BLaER1 (cell line): ENCODE measurements around the gene TMEM243.

Experiments
- H3K27ac ChIP-seq: shearing (Covaris generic); formaldehyde crosslinking; 2 replicates; pipeline ENCODE4 v1.8.1; 2022
- H3K27me3 ChIP-seq: shearing (Covaris generic); formaldehyde crosslinking; 2 replicates; pipeline ENCODE4 v1.8.1; 2022
- H3K36me3 ChIP-seq: shearing (Covaris generic); formaldehyde crosslinking; 2 replicates; pipeline ENCODE4 v1.8.1; 2022
- H3K4me1 ChIP-seq: shearing (Covaris generic); formaldehyde crosslinking; 2 replicates; pipeline ENCODE4 v1.8.1; 2022
- H3K4me2 ChIP-seq: shearing (Covaris generic); formaldehyde crosslinking; 2 replicates; pipeline ENCODE4 v1.8.1; 2022
- H3K4me3 ChIP-seq: shearing (Covaris generic); formaldehyde crosslinking; 2 replicates; pipeline ENCODE4 v1.8.1; 2022
- H3K9ac ChIP-seq: shearing (Covaris generic); formaldehyde crosslinking; 2 replicates; pipeline ENCODE4 v1.8.1; 2022
- H3K9me3 ChIP-seq: shearing (Covaris generic); formaldehyde crosslinking; 2 replicates; pipeline ENCODE4 v1.8.1; 2022
- H4K20me1 ChIP-seq: shearing (Covaris generic); formaldehyde crosslinking; 2 replicates; pipeline ENCODE4 v1.8.1; 2022
- Cebpa-rat ChIP-seq: shearing (Covaris generic); IDR thresholded peaks from 2 replicates; pipeline ENCODE4 v1.8.1; 2022

The TMEM243 gene

GRCh38 chr7:87199700-87200450 is 19.7 kb downstream of the TMEM243 start:
- Histone ChIP-seq H3K27ac (no peak overlapping the region), H3K9me3 (peaks cover 22% of the 10 kb centered on the region), H3K9ac (no peak overlapping the region), H4K20me1 (peaks cover 99% of the 10 kb centered on the region), H3K4me1 (no peaks in the 10 kb centered on the region), H3K36me3 (peaks cover 96% of the 10 kb centered on the region), H3K27me3 (no peaks in the 10 kb centered on the region), H3K4me3 (no peak overlapping the region), H3K4me2 (no peak overlapping the region)
- TF ChIP-seq Cebpa-rat = no peak

GRCh38 chr7:87199241-87199640 is 20.3 kb downstream of the TMEM243 start:
- Histone ChIP-seq H3K4me1 (no peaks in the 10 kb centered on the region), H3K27me3 (no peaks in the 10 kb centered on the region), H3K9ac (no peak overlapping the region), H4K20me1 (peaks cover 99% of the 10 kb centered on the region), H3K27ac (no peak overlapping the region), H3K36me3 (peaks cover 96% of the 10 kb centered on the region), H3K4me2 (no peak overlapping the region), H3K9me3 (peaks cover 16% of the 10 kb centered on the region), H3K4me3 (no peak overlapping the region)
- TF ChIP-seq Cebpa-rat = no peak

GRCh38 chr7:87193912-87194311 is 25.6 kb downstream of the TMEM243 start:
- no peaks in the 10 kb centered on the region for H3K9me3 ChIP-seq
- H3K9ac ChIP-seq = no peak overlapping the region
- H3K36me3 ChIP-seq = peaks cover 94% of the 10 kb centered on the region
- TF ChIP-seq Cebpa-rat = no peak
- peaks cover 94% of the 10 kb centered on the region for H4K20me1 ChIP-seq
- no peaks in the 10 kb centered on the region for H3K27me3 ChIP-seq
- no peak overlapping the region for H3K4me3 ChIP-seq
- H3K27ac ChIP-seq = no peak overlapping the region
- no peak overlapping the region for H3K4me2 ChIP-seq
- H3K4me1 ChIP-seq = no peaks in the 10 kb centered on the region

- Histone ChIP-seq H3K9ac (no peak overlapping the region), H3K4me1 (no peaks in the 10 kb centered on the region), H3K9me3 (no peaks in the 10 kb centered on the region), H4K20me1 (peaks cover 84% of the 10 kb centered on the region), H3K27me3 (no peaks in the 10 kb centered on the region), H3K36me3 (peaks cover 96% of the 10 kb centered on the region), H3K4me2 (no peak overlapping the region), H3K27ac (no peak overlapping the region), H3K4me3 (no peak overlapping the region)
- TF ChIP-seq Cebpa-rat = no peak
Measured at GRCh38 chr7:87192784-87193487, 26.6 kb downstream of the TMEM243 start.

- TF ChIP-seq Cebpa-rat = no peak
- no peak overlapping the region for H3K9ac ChIP-seq
- no peak overlapping the region for H3K4me3 ChIP-seq
- H3K27me3 ChIP-seq = no peaks in the 10 kb centered on the region
- peaks cover 98% of the 10 kb centered on the region for H3K36me3 ChIP-seq
- H3K9me3 ChIP-seq = no peaks in the 10 kb centered on the region
- H3K4me2 ChIP-seq = no peak overlapping the region
- H3K27ac ChIP-seq = no peak overlapping the region
- peaks cover 70% of the 10 kb centered on the region for H4K20me1 ChIP-seq
- H3K4me1 ChIP-seq = no peaks in the 10 kb centered on the region
Measured at GRCh38 chr7:87190783-87191182, 28.7 kb downstream of the TMEM243 start.

GRCh38 chr7:87188930-87189329 is 30.6 kb downstream of the TMEM243 start:
- Histone ChIP-seq H3K4me2 (no peak overlapping the region), H3K9me3 (no peaks in the 10 kb centered on the region), H3K9ac (no peak overlapping the region), H3K27me3 (no peaks in the 10 kb centered on the region), H3K27ac (no peak overlapping the region), H3K4me1 (no peaks in the 10 kb centered on the region), H3K36me3 (peaks cover 96% of the 10 kb centered on the region), H4K20me1 (peaks cover 51% of the 10 kb centered on the region), H3K4me3 (no peak overlapping the region)
- TF ChIP-seq Cebpa-rat = no peak

- H3K36me3 ChIP-seq = peaks cover 97% of the 10 kb centered on the region
- H3K27me3 ChIP-seq = no peaks in the 10 kb centered on the region
- H3K9ac ChIP-seq = no peak overlapping the region
- peaks cover 33% of the 10 kb centered on the region for H4K20me1 ChIP-seq
- H3K4me2 ChIP-seq = no peak overlapping the region
- no peaks in the 10 kb centered on the region for H3K9me3 ChIP-seq
- TF ChIP-seq Cebpa-rat = no peak
- H3K27ac ChIP-seq = no peak overlapping the region
- H3K4me1 ChIP-seq = no peaks in the 10 kb centered on the region
- no peak overlapping the region for H3K4me3 ChIP-seq
Measured at GRCh38 chr7:87187120-87187519, 32.4 kb downstream of the TMEM243 start.

- peaks cover 88% of the 10 kb centered on the region for H3K36me3 ChIP-seq
Measured at GRCh38 chr7:87179180-87179579, 40.4 kb downstream of the TMEM243 start.

GRCh38 chr7:87178320-87178719 is 41.2 kb downstream of the TMEM243 start:
- H3K4me3 ChIP-seq = no peak overlapping the region
- no peaks in the 10 kb centered on the region for H3K9me3 ChIP-seq
- no peaks in the 10 kb centered on the region for H3K27me3 ChIP-seq
- H3K4me1 ChIP-seq = no peaks in the 10 kb centered on the region
- H3K36me3 ChIP-seq = peaks cover 87% of the 10 kb centered on the region
- H4K20me1 ChIP-seq = peaks cover 20% of the 10 kb centered on the region
- no peak overlapping the region for H3K4me2 ChIP-seq
- TF ChIP-seq Cebpa-rat = no peak
- no peak overlapping the region for H3K9ac ChIP-seq
- no peak overlapping the region for H3K27ac ChIP-seq

More at GRCh38 chr7:87179180-87179579, 40.4 kb downstream of the TMEM243 start:
- TF ChIP-seq Cebpa-rat = no peak
- Histone ChIP-seq H3K9me3 (no peaks in the 10 kb centered on the region), H3K4me1 (no peaks in the 10 kb centered on the region), H3K27ac (no peak overlapping the region), H3K27me3 (no peaks in the 10 kb centered on the region), H3K9ac (no peak overlapping the region), H3K4me3 (no peak overlapping the region), H3K4me2 (no peak overlapping the region), H4K20me1 (peaks cover 20% of the 10 kb centered on the region)

GRCh38 chr7:87173471-87173870 is 46.1 kb downstream of the TMEM243 start:
- no peak overlapping the region for H3K27ac ChIP-seq
- H4K20me1 ChIP-seq = peaks cover 34% of the 10 kb centered on the region
- no peaks in the 10 kb centered on the region for H3K9me3 ChIP-seq
- no peak overlapping the region for H3K4me2 ChIP-seq
- H3K4me3 ChIP-seq = no peak overlapping the region
- H3K4me1 ChIP-seq = no peaks in the 10 kb centered on the region
- peaks cover 91% of the 10 kb centered on the region for H3K36me3 ChIP-seq
- TF ChIP-seq Cebpa-rat = no peak
- no peaks in the 10 kb centered on the region for H3K27me3 ChIP-seq
- no peak overlapping the region for H3K9ac ChIP-seq
